ENCODE results near the gene PNPLA3.

DNA sequence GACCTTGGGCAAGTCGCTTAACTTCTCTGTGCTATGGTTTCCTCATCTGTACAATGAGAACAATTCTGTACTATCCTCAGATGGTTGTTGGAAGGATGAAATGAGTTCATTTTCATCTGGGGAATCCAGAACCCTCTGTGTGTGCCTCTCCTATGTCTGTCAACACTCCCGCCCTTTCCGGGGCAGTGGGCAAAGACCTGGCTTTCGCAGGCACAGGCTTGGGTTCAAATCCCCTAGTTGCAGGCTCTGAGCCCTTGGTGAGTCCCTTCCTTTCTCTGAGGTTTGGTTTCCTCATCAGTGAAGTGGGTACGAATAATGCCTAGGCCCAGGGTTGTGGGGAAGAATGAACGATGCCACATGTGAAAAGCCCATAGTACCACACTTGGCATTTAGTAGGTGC lies 37.8 kb upstream of the PNPLA3 start:
- TF ChIP-seq, protein P1, sequence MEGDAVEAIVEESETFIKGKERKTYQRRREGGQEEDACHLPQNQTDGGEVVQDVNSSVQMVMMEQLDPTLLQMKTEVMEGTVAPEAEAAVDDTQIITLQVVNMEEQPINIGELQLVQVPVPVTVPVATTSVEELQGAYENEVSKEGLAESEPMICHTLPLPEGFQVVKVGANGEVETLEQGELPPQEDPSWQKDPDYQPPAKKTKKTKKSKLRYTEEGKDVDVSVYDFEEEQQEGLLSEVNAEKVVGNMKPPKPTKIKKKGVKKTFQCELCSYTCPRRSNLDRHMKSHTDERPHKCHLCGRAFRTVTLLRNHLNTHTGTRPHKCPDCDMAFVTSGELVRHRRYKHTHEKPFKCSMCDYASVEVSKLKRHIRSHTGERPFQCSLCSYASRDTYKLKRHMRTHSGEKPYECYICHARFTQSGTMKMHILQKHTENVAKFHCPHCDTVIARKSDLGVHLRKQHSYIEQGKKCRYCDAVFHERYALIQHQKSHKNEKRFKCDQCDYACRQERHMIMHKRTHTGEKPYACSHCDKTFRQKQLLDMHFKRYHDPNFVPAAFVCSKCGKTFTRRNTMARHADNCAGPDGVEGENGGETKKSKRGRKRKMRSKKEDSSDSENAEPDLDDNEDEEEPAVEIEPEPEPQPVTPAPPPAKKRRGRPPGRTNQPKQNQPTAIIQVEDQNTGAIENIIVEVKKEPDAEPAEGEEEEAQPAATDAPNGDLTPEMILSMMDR (conservative IDR thresholded peaks at IDR 0.05; ENCODE audit: low read length) = no peak
- TF ChIP-seq EZH2phosphoT487 (IDR thresholded peaks at IDR 0.05; ENCODE audit: borderline replicate concordance, low read depth, low read length) = no peak

All from OCI-LY7 (cell line).